ENCODE results near the gene PDE1A. TPM values are rescaled to one million over a fixed set of nuclear protein-coding genes. Genes with fewer than 3 reads are reported as not detected.

The PDE1A gene
- total RNA-seq, 2 experiments from 2014 or later: not detected

DNA sequence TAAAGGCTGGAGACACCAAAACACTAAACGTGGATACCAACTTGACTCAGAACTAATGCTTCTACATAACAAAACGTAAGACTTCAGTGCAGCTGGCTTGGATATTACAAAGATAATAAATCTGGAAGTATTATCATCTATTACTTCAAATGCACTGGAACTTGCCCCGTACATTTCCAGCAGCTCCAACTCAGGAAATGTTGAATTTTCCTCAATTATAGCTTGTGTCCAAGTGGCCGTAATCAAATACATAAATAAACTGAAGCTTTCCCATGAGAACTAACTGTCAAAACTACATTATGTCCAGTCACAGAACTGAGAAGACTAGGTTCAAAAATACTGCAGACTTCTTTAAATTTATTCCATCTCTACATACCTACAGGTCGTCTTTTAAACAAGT is 6.2 kb downstream of the PDE1A start:
- no peaks in the 10 kb centered on the region for H3K9me3 ChIP-seq (ENCODE audit: control insufficient read depth in 1 of 2, insufficient read depth in 1 of 2, low read length in 2 of 2)
- H3K4me3 ChIP-seq (ENCODE audit: low read length): no peak overlapping the region
- intact Hi-C loops (cut with DNase I, micrococcal nuclease): no loop called here
- ATAC-seq (ENCODE audit: poor library complexity) (no peak), DNase-seq (no peak)
- ChIA-PET CTCF (no interaction called here), POLR2A (no interaction called here)
- H3K27me3 ChIP-seq (ENCODE audit: control insufficient read depth in 1 of 2, insufficient read depth in 2 of 2, low read length in 2 of 2): no peaks in the 10 kb centered on the region
- TF ChIP-seq, protein P1, sequence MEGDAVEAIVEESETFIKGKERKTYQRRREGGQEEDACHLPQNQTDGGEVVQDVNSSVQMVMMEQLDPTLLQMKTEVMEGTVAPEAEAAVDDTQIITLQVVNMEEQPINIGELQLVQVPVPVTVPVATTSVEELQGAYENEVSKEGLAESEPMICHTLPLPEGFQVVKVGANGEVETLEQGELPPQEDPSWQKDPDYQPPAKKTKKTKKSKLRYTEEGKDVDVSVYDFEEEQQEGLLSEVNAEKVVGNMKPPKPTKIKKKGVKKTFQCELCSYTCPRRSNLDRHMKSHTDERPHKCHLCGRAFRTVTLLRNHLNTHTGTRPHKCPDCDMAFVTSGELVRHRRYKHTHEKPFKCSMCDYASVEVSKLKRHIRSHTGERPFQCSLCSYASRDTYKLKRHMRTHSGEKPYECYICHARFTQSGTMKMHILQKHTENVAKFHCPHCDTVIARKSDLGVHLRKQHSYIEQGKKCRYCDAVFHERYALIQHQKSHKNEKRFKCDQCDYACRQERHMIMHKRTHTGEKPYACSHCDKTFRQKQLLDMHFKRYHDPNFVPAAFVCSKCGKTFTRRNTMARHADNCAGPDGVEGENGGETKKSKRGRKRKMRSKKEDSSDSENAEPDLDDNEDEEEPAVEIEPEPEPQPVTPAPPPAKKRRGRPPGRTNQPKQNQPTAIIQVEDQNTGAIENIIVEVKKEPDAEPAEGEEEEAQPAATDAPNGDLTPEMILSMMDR (IDR thresholded peaks at IDR 0.05): no peak
- Mint-ChIP-seq H3K9me3 (no peaks in the 10 kb centered on the region), H3K27me3 (no peaks in the 10 kb centered on the region), H3K27ac (no peak overlapping the region), H3K4me1 (ENCODE audit: low read depth) (no peaks in the 10 kb centered on the region), H3K36me3 (ENCODE audit: low read depth) (no peaks in the 10 kb centered on the region), H3K4me3 (no peak overlapping the region)
- no peak overlapping the region for H3K27ac ChIP-seq (ENCODE audit: low read depth in 1 of 2, low read length in 2 of 2)
- H3K4me1 ChIP-seq (ENCODE audit: insufficient read depth, low read length): no peaks in the 10 kb centered on the region
- H3K36me3 ChIP-seq (ENCODE audit: insufficient read depth, low read length): no peaks in the 10 kb centered on the region

DNA sequence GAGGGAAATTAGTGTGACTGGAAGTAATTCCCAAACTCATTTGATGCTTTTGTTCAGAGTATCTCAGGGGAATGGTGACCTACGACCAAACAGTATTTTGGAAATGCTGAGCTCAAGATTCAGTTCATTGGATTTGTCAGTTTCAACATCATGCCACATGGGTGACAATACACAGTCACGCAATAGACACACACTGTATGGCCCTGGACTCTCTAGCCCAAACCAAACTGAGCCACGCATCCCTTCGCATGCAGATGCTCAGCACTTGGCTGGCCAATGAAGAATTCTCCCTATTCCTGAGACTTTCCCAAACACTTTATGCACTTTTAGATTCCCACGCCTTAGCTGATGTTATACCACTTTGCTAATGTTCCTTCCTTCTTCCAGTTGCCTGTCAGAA is 10.0 kb downstream of the PDE1A start:
- H3K27ac Mint-ChIP-seq: no peak overlapping the region
- no peaks in the 10 kb centered on the region for H3K27me3 ChIP-seq (ENCODE audit: control insufficient read depth in 1 of 2, insufficient read depth in 2 of 2, low read length in 2 of 2)
- no peak overlapping the region for H3K4me3 Mint-ChIP-seq
- H3K4me1 Mint-ChIP-seq (ENCODE audit: low read depth): no peaks in the 10 kb centered on the region
- H3K27ac ChIP-seq (ENCODE audit: low read depth in 1 of 2, low read length in 2 of 2): no peak overlapping the region
- no peaks in the 10 kb centered on the region for H3K9me3 ChIP-seq (ENCODE audit: control insufficient read depth in 1 of 2, insufficient read depth in 1 of 2, low read length in 2 of 2)
- CTCF ChIA-PET: no interaction called here
- POLR2A ChIA-PET: no interaction called here
- H3K36me3 Mint-ChIP-seq (ENCODE audit: low read depth): no peaks in the 10 kb centered on the region
- ATAC-seq (ENCODE audit: poor library complexity): no peak
- no peaks in the 10 kb centered on the region for H3K27me3 Mint-ChIP-seq
- TF ChIP-seq, protein P1 (IDR thresholded peaks at IDR 0.05): no peak
- DNase-seq: no peak
- no peaks in the 10 kb centered on the region for H3K36me3 ChIP-seq (ENCODE audit: insufficient read depth, low read length)
- intact Hi-C loops (cut with DNase I, micrococcal nuclease): no loop called here
- H3K9me3 Mint-ChIP-seq: no peaks in the 10 kb centered on the region
- H3K4me3 ChIP-seq (ENCODE audit: low read length): no peak overlapping the region
- no peaks in the 10 kb centered on the region for H3K4me1 ChIP-seq (ENCODE audit: insufficient read depth, low read length)

DNA sequence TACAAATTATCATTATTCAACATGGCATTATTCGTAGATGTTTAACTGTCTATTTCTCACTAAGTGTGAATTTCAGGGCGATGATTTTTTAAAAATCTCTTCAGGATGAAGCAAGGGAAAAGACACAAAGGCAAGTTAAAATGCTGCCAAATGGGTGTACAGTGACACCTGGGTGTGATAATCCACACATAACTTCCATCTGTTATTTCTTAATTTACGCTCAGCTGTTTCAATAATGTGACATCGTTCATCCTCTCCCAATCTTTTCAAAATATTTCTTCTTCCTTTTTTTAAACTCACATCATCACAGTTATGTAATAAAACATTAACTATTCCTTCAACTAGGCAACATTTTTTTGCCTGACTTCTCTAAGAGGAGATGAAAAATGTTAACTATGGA is 10.6 kb downstream of the PDE1A start:
- CTCF ChIA-PET: no interaction called here
- DNase-seq (no peak), ATAC-seq (ENCODE audit: poor library complexity) (no peak)
- Histone ChIP-seq H3K27me3 (ENCODE audit: control insufficient read depth in 1 of 2, insufficient read depth in 2 of 2, low read length in 2 of 2) (no peaks in the 10 kb centered on the region), H3K36me3 (ENCODE audit: insufficient read depth, low read length) (no peaks in the 10 kb centered on the region), H3K4me1 (ENCODE audit: insufficient read depth, low read length) (no peaks in the 10 kb centered on the region), H3K4me3 (ENCODE audit: low read length) (no peak overlapping the region), H3K9me3 (ENCODE audit: control insufficient read depth in 1 of 2, insufficient read depth in 1 of 2, low read length in 2 of 2) (no peaks in the 10 kb centered on the region), H3K27ac (ENCODE audit: low read depth in 1 of 2, low read length in 2 of 2) (no peak overlapping the region)
- no peaks in the 10 kb centered on the region for H3K27me3 Mint-ChIP-seq
- no peak overlapping the region for H3K27ac Mint-ChIP-seq
- intact Hi-C loops (cut with DNase I, micrococcal nuclease): no loop called here
- TF ChIP-seq, protein P1 (IDR thresholded peaks at IDR 0.05): no peak
- no peak overlapping the region for H3K4me3 Mint-ChIP-seq
- POLR2A ChIA-PET: no interaction called here
- H3K4me1 Mint-ChIP-seq (ENCODE audit: low read depth): no peaks in the 10 kb centered on the region
- no peaks in the 10 kb centered on the region for H3K9me3 Mint-ChIP-seq
- H3K36me3 Mint-ChIP-seq (ENCODE audit: low read depth): no peaks in the 10 kb centered on the region
